BJ (cell line): Measurements from ENCODE around the gene SLC9A6. TPM values are rescaled to one million over a fixed set of nuclear protein-coding genes. Genes with fewer than 3 reads are reported as not detected.
"Not testable (repeated sequence)": the region's sequence is repeated elsewhere in the genome, so short reads cannot be mapped to it uniquely, and the experiment has no call there.

Experiments
- CTCF ChIA-PET: fragments of 350-600 bp; formaldehyde crosslinking; extraction: SDS; loops from one replicate; lab custom pipeline; 2021; ENCODE audit warnings: antibody characterized with exemption, inconsistent platforms; lab: Yijun Ruan, JAX
- POLR2A ChIA-PET: fragments of 300-600 bp; sonication (Branson Sonifier 250); formaldehyde crosslinking; extraction: SDS; loops from one replicate; lab custom pipeline; 2021; ENCODE audit warnings: antibody characterized with exemption; lab: Charles Lee
- DNase-seq: peaks from one replicate; pipeline ENCODE4 v3.0.0-alpha.2; 2011; ENCODE audit warnings: low read depth
- H3K27me3 ChIP-seq: 2 replicates; pipeline ENCODE4 v1.6.0; 2011; ENCODE audit warnings: low read length; ENCODE audit not compliant: control insufficient read depth, insufficient read depth
- H3K36me3 ChIP-seq: 2 replicates; pipeline ENCODE4 v1.5.1; 2011; ENCODE audit warnings: low read length; ENCODE audit not compliant: control insufficient read depth, insufficient read depth
- H3K4me3 ChIP-seq: 2 replicates; pipeline ENCODE4 v1.5.1; 2011; ENCODE audit warnings: low read depth, mild to moderate bottlenecking, control low read depth, low read length
- CTCF ChIP-seq: IDR thresholded peaks from 2 replicates; pipeline ENCODE4 v1.5.1; 2011; ENCODE audit warnings: low read depth, mild to moderate bottlenecking, control low read depth, inconsistent platforms, low read length, moderate library complexity; ENCODE audit not compliant: insufficient read depth
- polyA plus RNA-seq: library from polyadenylated mRNA; depleted of rRNA; stranded (reverse); fragments of >200 nt; gene quantifications from 2 replicates; pipeline ENCODE4 v1.2.3, GENCODE V29; 2011; rRNA removed

The SLC9A6 gene
- polyA plus RNA-seq, 1 experiment: 6.3 TPM

- ChIA-PET POLR2A (no interaction called here), CTCF (no interaction called here)
- no peak for DNase-seq
- Histone ChIP-seq H3K27me3 (0 out of 2 replicates have a peak, but pooled peaks cover 1% of the 10 kb centered on the region), H3K36me3 (no peaks in the 10 kb centered on the region), H3K4me3 (no peak overlapping the region)
- no peak for TF ChIP-seq CTCF
Observed at GRCh38 chrX:136080766-136081165, 95.5 kb downstream of the SLC9A6 start.

- POLR2A ChIA-PET: no interaction called here
- CTCF ChIA-PET: no interaction called here
- DNase-seq: no peak
- H3K36me3 ChIP-seq: no peaks in the 10 kb centered on the region
- no peak for TF ChIP-seq CTCF
- H3K27me3 ChIP-seq: no peaks in the 10 kb centered on the region
- H3K4me3 ChIP-seq: no peak overlapping the region
Observed at GRCh38 chrX:136086521-136086920, 101.3 kb downstream of the SLC9A6 start.

- H3K27me3 ChIP-seq, H3K4me3 ChIP-seq, POLR2A ChIA-PET, DNase-seq, CTCF ChIA-PET, H3K36me3 ChIP-seq: not testable (repeated sequence)
Observed at GRCh38 chrX:136091898-136092297, 106.7 kb downstream of the SLC9A6 start.

GRCh38 chrX:136094962-136095361 is 109.7 kb downstream of the SLC9A6 start:
- H3K36me3 ChIP-seq: no peaks in the 10 kb centered on the region
- ChIA-PET POLR2A (no interaction called here), CTCF (no interaction called here)
- H3K4me3 ChIP-seq: no peak overlapping the region
- no peak for DNase-seq
- no peak for TF ChIP-seq CTCF
- no peaks in the 10 kb centered on the region for H3K27me3 ChIP-seq

Other genes with a start within 250 kb of the SLC9A6 start
- not detected in 2 replicates for gene CT45A3, start 217.2 kb upstream of the SLC9A6 start, polyA plus RNA-seq
- not detected in 2 replicates for gene CT45A5, start 199.9 kb upstream of the SLC9A6 start, polyA plus RNA-seq
- gene CT45A6, start 182.6 kb upstream of the SLC9A6 start, polyA plus RNA-seq: not detected in 2 replicates
- not detected in 2 replicates for gene CT45A2, start 165.4 kb upstream of the SLC9A6 start, polyA plus RNA-seq
- not detected in 2 replicates for gene CT45A7, start 148.2 kb upstream of the SLC9A6 start, polyA plus RNA-seq
- gene CT45A8, start 130.9 kb upstream of the SLC9A6 start, polyA plus RNA-seq: not detected in 2 replicates
- not detected in 2 replicates for gene CT45A9, start 113.6 kb upstream of the SLC9A6 start, polyA plus RNA-seq
- gene CT45A10, start 92.0 kb upstream of the SLC9A6 start, polyA plus RNA-seq: not detected in 2 replicates
- gene SAGE1, start 91.7 kb upstream of the SLC9A6 start, polyA plus RNA-seq: not detected in 2 replicates
- 9.8 and 21.1 TPM in 2 replicates for gene MMGT1, start 11.4 kb upstream of the SLC9A6 start, polyA plus RNA-seq
- gene FHL1, start 162.1 kb downstream of the SLC9A6 start, polyA plus RNA-seq: 1,198 and 1,251 TPM in 2 replicates